Fibroblast of lung (primary cell): ENCODE data around the gene ANTXRL.

Experiments
- EZH2 ChIP-seq: IDR thresholded peaks from 2 replicates; pipeline ENCODE4 v1.5.1; 2012; ENCODE audit warnings: low read length, control low read depth, mild to moderate bottlenecking; ENCODE audit errors: missing control alignments
- TF ChIP-seq, protein P1 (sequence below), 2 donors: IDR thresholded peaks in 1 of 2; conservative IDR thresholded peaks in 1 of 2; 1 replicate in 1 of 2; 2 replicates in 1 of 2; pipeline ENCODE4 v1.5.1; 2011 to 2012; ENCODE audit warnings: low read length in 2 of 2, control low read depth in 1 of 2, inconsistent platforms in 1 of 2, low read depth in 1 of 2, mild to moderate bottlenecking in 1 of 2

DNA sequence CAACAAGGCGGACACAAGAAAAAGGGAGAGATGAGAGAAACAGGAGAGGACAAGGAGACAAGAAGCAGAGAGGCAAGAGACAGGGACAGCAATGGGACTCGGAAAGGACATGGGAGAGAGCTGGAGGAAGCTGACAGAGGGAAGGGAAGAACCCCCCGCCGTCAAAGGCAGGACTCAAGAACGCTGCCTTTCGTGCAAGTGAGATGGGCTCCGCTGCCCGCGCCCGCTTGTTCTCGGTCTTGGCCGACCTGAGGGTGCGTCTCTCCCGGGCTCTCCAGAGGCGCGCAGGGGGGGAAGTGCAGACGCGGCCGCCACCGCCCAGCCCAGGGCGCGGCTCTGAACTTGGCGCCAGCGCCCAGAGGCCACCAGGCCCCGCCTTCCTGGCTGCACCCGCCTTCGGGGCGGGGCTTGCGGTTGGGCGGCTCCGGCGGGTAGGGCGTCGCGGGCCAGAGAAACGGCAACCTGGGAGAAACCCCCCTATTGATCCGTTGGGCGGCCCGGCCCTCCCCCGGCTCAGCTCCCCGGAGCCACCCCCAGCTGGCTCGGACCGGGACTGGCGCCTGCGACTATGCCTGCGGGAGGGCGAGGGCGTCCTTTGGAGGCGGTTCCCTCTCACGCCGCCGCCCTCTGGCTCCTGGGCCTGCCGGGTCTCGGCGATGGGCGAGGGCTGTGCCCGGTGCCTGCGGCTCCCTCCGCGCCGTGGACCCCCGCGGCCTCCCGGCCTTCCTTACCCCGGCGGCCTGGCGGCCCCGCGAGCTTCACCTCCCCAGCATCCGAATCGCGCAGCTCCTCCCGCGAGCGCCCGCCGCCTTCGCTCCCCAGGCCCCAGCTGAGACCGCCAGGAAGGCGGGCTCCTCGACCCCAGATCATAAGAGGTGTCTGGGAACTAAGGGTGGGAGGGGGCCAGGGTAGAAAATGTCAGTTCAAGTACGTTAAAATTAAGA lies 2.2 kb upstream of the ANTXRL start:
- TF ChIP-seq, protein P1, sequence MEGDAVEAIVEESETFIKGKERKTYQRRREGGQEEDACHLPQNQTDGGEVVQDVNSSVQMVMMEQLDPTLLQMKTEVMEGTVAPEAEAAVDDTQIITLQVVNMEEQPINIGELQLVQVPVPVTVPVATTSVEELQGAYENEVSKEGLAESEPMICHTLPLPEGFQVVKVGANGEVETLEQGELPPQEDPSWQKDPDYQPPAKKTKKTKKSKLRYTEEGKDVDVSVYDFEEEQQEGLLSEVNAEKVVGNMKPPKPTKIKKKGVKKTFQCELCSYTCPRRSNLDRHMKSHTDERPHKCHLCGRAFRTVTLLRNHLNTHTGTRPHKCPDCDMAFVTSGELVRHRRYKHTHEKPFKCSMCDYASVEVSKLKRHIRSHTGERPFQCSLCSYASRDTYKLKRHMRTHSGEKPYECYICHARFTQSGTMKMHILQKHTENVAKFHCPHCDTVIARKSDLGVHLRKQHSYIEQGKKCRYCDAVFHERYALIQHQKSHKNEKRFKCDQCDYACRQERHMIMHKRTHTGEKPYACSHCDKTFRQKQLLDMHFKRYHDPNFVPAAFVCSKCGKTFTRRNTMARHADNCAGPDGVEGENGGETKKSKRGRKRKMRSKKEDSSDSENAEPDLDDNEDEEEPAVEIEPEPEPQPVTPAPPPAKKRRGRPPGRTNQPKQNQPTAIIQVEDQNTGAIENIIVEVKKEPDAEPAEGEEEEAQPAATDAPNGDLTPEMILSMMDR (conservative IDR thresholded peaks at IDR 0.05 in 1 of 2, IDR thresholded peaks at IDR 0.05 in 1 of 2; ENCODE audit: low read depth in 1 of 2, low read length in 2 of 2), result no peak
- no peak for TF ChIP-seq EZH2
